Cardiac fibroblast (primary cell): ENCODE data around the gene PIAS4.

Experiments used
- DNase-seq, 2 donors: peaks; one replicate each; pipeline versions ENCODE4 v3.0.0 to v3.0.0-alpha.2; 2010; ENCODE audit warnings: low read depth in 2 of 2
- H3K4me3 ChIP-seq, 2 donors: replicated peaks in 1 of 2; 1 replicate in 1 of 2; 2 replicates in 1 of 2; pipeline ENCODE4 v1.5.1; 2011; ENCODE audit warnings: low read depth in 2 of 2, low read length in 2 of 2, mild to moderate bottlenecking in 2 of 2, moderate library complexity in 1 of 2
- CTCF ChIP-seq: IDR thresholded peaks from one replicate; pipeline ENCODE4 v1.5.1; 2011; ENCODE audit warnings: low read depth, mild to moderate bottlenecking, low read length, inconsistent platforms

PIAS4 gene

GRCh38 chr19:4035582-4035981, 28.0 kb downstream of the PIAS4 start:
- TF ChIP-seq CTCF, result no peak
- DNase-seq, result no peak
- H3K4me3 ChIP-seq, result no peak overlapping the region

GRCh38 chr19:4036576-4037300, 29.2 kb downstream of the PIAS4 start:
- no peak for TF ChIP-seq CTCF
- DNase-seq, result no peak
- H3K4me3 ChIP-seq, result no peak overlapping the region

GRCh38 chr19:4037301-4037949, 29.9 kb downstream of the PIAS4 start:
- TF ChIP-seq CTCF, result no peak
- no peak for DNase-seq
- no peak overlapping the region for H3K4me3 ChIP-seq

GRCh38 chr19:4038057-4038456, 30.5 kb downstream of the PIAS4 start:
- TF ChIP-seq CTCF, result no peak
- no peak for DNase-seq
- no peak overlapping the region for H3K4me3 ChIP-seq

GRCh38 chr19:4038661-4039423, 31.3 kb downstream of the PIAS4 start:
- no peak for TF ChIP-seq CTCF
- no peak for DNase-seq
- H3K4me3 ChIP-seq, result no peak overlapping the region

GRCh38 chr19:4042064-4042730, 34.7 kb downstream of the PIAS4 start:
- TF ChIP-seq CTCF, result no peak
- no peak overlapping the region for H3K4me3 ChIP-seq
- DNase-seq, result no peak
